Neuronal stem cell (in vitro differentiated cells): ENCODE data around the gene VCL.
A peak's percentile ranks its signal among the peaks of the same experiment; 100 is the strongest.

Experiments
- DNase-seq: peaks from one replicate; pipeline ENCODE4 v3.0.0-alpha.2; 2013; ENCODE audit warnings: low spot score
- H2AFZ ChIP-seq: one replicate; pipeline ENCODE4 v1.6.1; 2013; ENCODE audit warnings: mild to moderate bottlenecking, low read length, inconsistent platforms
- H2AK5ac ChIP-seq: 2 replicates; pipeline ENCODE4 v1.6.1; 2013; ENCODE audit warnings: low read depth, mild to moderate bottlenecking, inconsistent platforms, low read length, moderate library complexity, mixed read lengths
- H2BK120ac ChIP-seq: 2 replicates; pipeline ENCODE4 v1.6.1; 2013; ENCODE audit warnings: low read depth, mild to moderate bottlenecking, inconsistent platforms, low read length, moderate library complexity, mixed read lengths
- H2BK12ac ChIP-seq: one replicate; pipeline ENCODE4 v1.6.1; 2013; ENCODE audit warnings: low read length, inconsistent platforms
- H2BK15ac ChIP-seq: 2 replicates; pipeline ENCODE4 v1.6.1; 2013; ENCODE audit warnings: mild to moderate bottlenecking, low read length, inconsistent platforms, mixed read lengths
- H2BK5ac ChIP-seq: one replicate; pipeline ENCODE4 v1.6.1; 2013; ENCODE audit warnings: inconsistent platforms, mild to moderate bottlenecking, low read length, moderate library complexity
- H3K14ac ChIP-seq: one replicate; pipeline ENCODE4 v1.6.1; 2013; ENCODE audit warnings: low read length, inconsistent platforms
- H3K18ac ChIP-seq: 2 replicates; pipeline ENCODE4 v1.6.1; 2013; ENCODE audit warnings: low read length, inconsistent platforms
- H3K23ac ChIP-seq: 2 replicates; pipeline ENCODE4 v1.6.1; 2013; ENCODE audit warnings: low read depth, mild to moderate bottlenecking, mixed read lengths, low read length, inconsistent platforms; ENCODE audit not compliant: poor library complexity
- H3K27ac ChIP-seq: replicated peaks from 3 replicates; pipeline ENCODE4 v1.5.1; 2013; ENCODE audit warnings: low read length, inconsistent platforms
- H3K27me3 ChIP-seq, 3 experiments: 2 replicates each; pipeline ENCODE4 v1.6.1; 2013; ENCODE audit warnings: low read length in 3 of 3, mild to moderate bottlenecking in 2 of 3, inconsistent platforms in 1 of 3, low read depth in 1 of 3, mixed read lengths in 1 of 3, moderate library complexity in 1 of 3; ENCODE audit not compliant: control insufficient read depth in 3 of 3, insufficient read depth in 3 of 3
- H3K36me3 ChIP-seq, 2 donors: replicated peaks in 1 of 2; 2 replicates each; pipeline ENCODE4 v1.6.1; 2013; ENCODE audit warnings: low read length in 2 of 2; ENCODE audit not compliant: control insufficient read depth in 2 of 2, insufficient read depth in 2 of 2
- H3K4ac ChIP-seq: 2 replicates; pipeline ENCODE4 v1.6.1; 2013; ENCODE audit warnings: inconsistent platforms, mild to moderate bottlenecking, low read length, moderate library complexity
- H3K4me1 ChIP-seq, 2 donors: 1 replicate in 1 of 2; 2 replicates in 1 of 2; pipeline ENCODE4 v1.6.1; 2013; ENCODE audit warnings: low read length in 2 of 2, low read depth in 1 of 2; ENCODE audit not compliant: control insufficient read depth in 2 of 2, insufficient read depth in 1 of 2
- H3K4me2 ChIP-seq: one replicate; pipeline ENCODE4 v1.6.1; 2013; ENCODE audit warnings: mild to moderate bottlenecking, low read length, inconsistent platforms; ENCODE audit not compliant: insufficient read depth, poor library complexity, severe bottlenecking
- H3K4me3 ChIP-seq, 2 donors: 2 replicates each; pipeline ENCODE4 v1.5.1; 2013; ENCODE audit warnings: low read length in 2 of 2, mild to moderate bottlenecking in 2 of 2, inconsistent platforms in 1 of 2, moderate library complexity in 1 of 2
- H3K79me1 ChIP-seq: one replicate; pipeline ENCODE4 v1.6.1; 2013; ENCODE audit warnings: low read depth, mild to moderate bottlenecking, inconsistent platforms, low read length, moderate library complexity
- H3K9ac ChIP-seq: one replicate; pipeline ENCODE4 v1.6.1; 2013; ENCODE audit warnings: mild to moderate bottlenecking, low read depth, low read length, inconsistent platforms; ENCODE audit not compliant: poor library complexity
- H3K9me3 ChIP-seq, 2 donors: replicated peaks in 1 of 2; 2 replicates each; pipeline versions ENCODE3 to v1.6.1; 2013; ENCODE audit warnings: low read length in 2 of 2, mild to moderate bottlenecking in 2 of 2, inconsistent platforms in 1 of 2, low read depth in 1 of 2, mixed read lengths in 1 of 2, moderate library complexity in 1 of 2; ENCODE audit not compliant: control insufficient read depth in 2 of 2, insufficient read depth in 1 of 2
- H4K8ac ChIP-seq: one replicate; pipeline ENCODE4 v1.6.1; 2013; ENCODE audit warnings: low read depth, mild to moderate bottlenecking, inconsistent platforms, low read length, moderate library complexity
- H4K91ac ChIP-seq: one replicate; pipeline ENCODE4 v1.6.1; 2013; ENCODE audit warnings: low read length, low read depth, mild to moderate bottlenecking, inconsistent platforms; ENCODE audit not compliant: poor library complexity
- WGBS, 2 donors: extraction: QIAGEN DNeasy Blood & Tissue Kit; methylation state at CpG; one replicate each; pipeline ENCODE4 v1.1.7; 2013; ENCODE audit warnings: missing lambda C conversion rate in 2 of 2, mixed read lengths in 1 of 2; ENCODE audit not compliant: insufficient read length in 2 of 2, insufficient replicate concordance in 1 of 2; ENCODE audit errors: extremely low coverage in 2 of 2; 5-methylcytosine and 5-hydroxymethylcytosine counted together

Gene VCL

DNA sequence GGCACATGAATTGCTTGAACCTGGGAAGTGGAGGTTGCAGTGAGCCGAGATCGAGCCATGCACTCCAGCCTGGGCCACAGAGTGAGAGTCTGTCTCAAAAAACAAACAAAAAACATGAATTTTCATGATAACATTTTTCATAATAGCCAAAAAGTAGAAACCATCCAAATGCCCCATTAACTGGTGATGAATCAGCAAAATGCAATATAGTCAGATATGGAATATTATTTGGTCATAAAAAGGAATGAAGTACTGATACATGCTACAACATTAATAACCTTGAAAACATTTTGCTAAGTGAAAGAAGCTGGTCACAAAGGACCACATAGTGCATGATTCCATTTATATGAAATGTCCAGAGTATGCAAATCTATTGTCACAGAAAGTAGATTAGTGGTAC, 24.5 kb upstream of the VCL start:
- H3K9ac ChIP-seq: no peak overlapping the region
- peaks cover 0 to 2% of the 10 kb centered on the region in 2 donors for H3K9me3 ChIP-seq
- H3K27me3 ChIP-seq: no peaks in the 10 kb centered on the region
- H2BK12ac ChIP-seq: no peak overlapping the region
- no peak overlapping the region for H2AFZ ChIP-seq
- no peaks in the 10 kb centered on the region for H3K79me1 ChIP-seq
- no peak overlapping the region for H3K14ac ChIP-seq
- no peak overlapping the region for H4K91ac ChIP-seq
- no peak for DNase-seq
- H3K4me1 ChIP-seq: peaks cover under 1 to 1% of the 10 kb centered on the region in 2 donors
- no peak overlapping the region for H2BK120ac ChIP-seq
- H4K8ac ChIP-seq: no peak overlapping the region
- H3K36me3 ChIP-seq: no peaks in the 10 kb centered on the region
- H3K4me2 ChIP-seq: no peak overlapping the region
- no peak overlapping the region for H3K4ac ChIP-seq
- H3K18ac ChIP-seq: no peak overlapping the region
- WGBS, 2 donors: no CpG with 5 or more reads among the region's 2 CpGs
- H2BK15ac ChIP-seq: no peak overlapping the region
- H3K4me3 ChIP-seq: no peak overlapping the region
- H3K27ac ChIP-seq: no peak overlapping the region
- H2AK5ac ChIP-seq: no peak overlapping the region
- no peak overlapping the region for H3K23ac ChIP-seq
- no peak overlapping the region for H2BK5ac ChIP-seq

- H3K4me1 ChIP-seq: peaks cover 0 to 4% of the 10 kb centered on the region in 2 donors
- H3K4me3 ChIP-seq: no peak overlapping the region
- H2BK12ac ChIP-seq: no peak overlapping the region
- H4K91ac ChIP-seq: no peak overlapping the region
- no peak overlapping the region for H3K27ac ChIP-seq
- no peaks in the 10 kb centered on the region for H3K79me1 ChIP-seq
- no peak overlapping the region for H3K4me2 ChIP-seq
- no peak overlapping the region for H2AK5ac ChIP-seq
- no peak overlapping the region for H2BK120ac ChIP-seq
- H3K9ac ChIP-seq: no peak overlapping the region
- H4K8ac ChIP-seq: no peak overlapping the region
- no peak overlapping the region for H3K14ac ChIP-seq
- H3K18ac ChIP-seq: no peak overlapping the region
- no peaks in the 10 kb centered on the region for H3K27me3 ChIP-seq
- no peak overlapping the region for H3K4ac ChIP-seq
- H3K23ac ChIP-seq: no peak overlapping the region
- H3K36me3 ChIP-seq: no peaks in the 10 kb centered on the region
- H3K9me3 ChIP-seq: peaks cover 0 to 2% of the 10 kb centered on the region in 2 donors
- no peak overlapping the region for H2BK15ac ChIP-seq
- DNase-seq: no peak
- H2BK5ac ChIP-seq: no peak overlapping the region
- no CpG with 5 or more reads among the region's 5 CpGs for WGBS, 2 donors
- no peak overlapping the region for H2AFZ ChIP-seq
These were observed 23.5 kb upstream of the VCL start for GRCh38 chr10:73974309-73974946.

GRCh38 chr10:73975388-73975787, 22.5 kb upstream of the VCL start:
- Histone ChIP-seq H3K4me1 (peaks cover 4 to 10% of the 10 kb centered on the region in 2 donors), H3K4me3 (no peak overlapping the region), H3K4ac (no peak overlapping the region), H2AFZ (no peak overlapping the region), H3K36me3 (no peaks in the 10 kb centered on the region), H3K9me3 (peaks cover 0 to 2% of the 10 kb centered on the region in 2 donors), H4K8ac (no peak overlapping the region), H3K9ac (no peak overlapping the region), H3K4me2 (no peak overlapping the region), H3K18ac (no peak overlapping the region), H3K23ac (no peak overlapping the region), H2BK12ac (no peak overlapping the region), H2AK5ac (no peak overlapping the region), H3K27ac (no peak overlapping the region), H3K14ac (no peak overlapping the region), H4K91ac (no peak overlapping the region), H3K27me3 (no peaks in the 10 kb centered on the region), H3K79me1 (no peaks in the 10 kb centered on the region), H2BK15ac (no peak overlapping the region), H2BK120ac (no peak overlapping the region), H2BK5ac (no peak overlapping the region)
- WGBS, 2 donors: no CpG with 5 or more reads among the region's 4 CpGs
- DNase-seq: no peak

- Histone ChIP-seq H3K4ac (no peak overlapping the region), H3K4me3 (no peak overlapping the region), H2AFZ (peak overlapping the region; percentile 81), H3K79me1 (no peaks in the 10 kb centered on the region), H3K27ac (no peak overlapping the region), H4K8ac (no peak overlapping the region), H3K14ac (no peak overlapping the region), H3K36me3 (no peaks in the 10 kb centered on the region), H2BK120ac (no peak overlapping the region), H2AK5ac (no peak overlapping the region), H3K23ac (no peak overlapping the region), H3K4me1 (peaks cover 6 to 10% of the 10 kb centered on the region in 2 donors), H3K9ac (no peak overlapping the region), H2BK15ac (no peak overlapping the region), H4K91ac (no peak overlapping the region), H2BK5ac (no peak overlapping the region), H3K27me3 (no peaks in the 10 kb centered on the region), H3K18ac (no peak overlapping the region), H3K9me3 (peaks cover 0 to 2% of the 10 kb centered on the region in 2 donors), H3K4me2 (no peak overlapping the region), H2BK12ac (no peak overlapping the region)
- no CpG with 5 or more reads among the region's 4 CpGs for WGBS, 2 donors
- DNase-seq: no peak
These were observed 18.6 kb upstream of the VCL start for GRCh38 chr10:73979141-73979808.
